GM18870 (cell line): ENCODE measurements around the gene KIF24.
"Not testable (repeated sequence)": the region's sequence is repeated elsewhere in the genome, so short reads cannot be mapped to it uniquely, and the experiment has no call there.

ENCODE experiments used
- ATAC-seq: cut with Tn5 transposase; IDR thresholded peaks from one replicate; pipeline ENCODE4 v1.9.1; 2021; ENCODE audit warnings: moderate library complexity; ENCODE audit not compliant: unreplicated experiment

Gene KIF24

DNA sequence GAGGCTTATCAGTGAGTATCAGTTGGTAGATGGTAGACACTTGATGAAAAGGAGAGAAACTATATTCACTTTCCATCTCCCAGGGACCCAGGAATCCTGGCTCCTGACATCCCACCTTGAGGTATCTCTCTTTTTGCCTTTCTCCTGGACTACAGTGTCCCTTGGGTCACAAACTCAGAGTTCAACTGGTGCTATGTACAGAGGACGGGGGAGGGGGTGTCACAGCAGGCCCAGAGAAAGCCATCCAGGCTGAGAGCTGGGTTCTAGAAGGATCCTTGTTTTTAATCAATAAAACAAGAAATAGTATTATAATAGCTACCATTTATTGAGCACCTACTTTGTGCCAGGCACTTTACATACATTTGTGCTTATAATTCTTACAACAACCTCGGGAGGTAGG, 37.3 kb upstream of the KIF24 start:
- ATAC-seq, result no peak

- ATAC-seq, result no peak
Measured at GRCh38 chr9:34365282-34365681, 36.2 kb upstream of the KIF24 start.

DNA sequence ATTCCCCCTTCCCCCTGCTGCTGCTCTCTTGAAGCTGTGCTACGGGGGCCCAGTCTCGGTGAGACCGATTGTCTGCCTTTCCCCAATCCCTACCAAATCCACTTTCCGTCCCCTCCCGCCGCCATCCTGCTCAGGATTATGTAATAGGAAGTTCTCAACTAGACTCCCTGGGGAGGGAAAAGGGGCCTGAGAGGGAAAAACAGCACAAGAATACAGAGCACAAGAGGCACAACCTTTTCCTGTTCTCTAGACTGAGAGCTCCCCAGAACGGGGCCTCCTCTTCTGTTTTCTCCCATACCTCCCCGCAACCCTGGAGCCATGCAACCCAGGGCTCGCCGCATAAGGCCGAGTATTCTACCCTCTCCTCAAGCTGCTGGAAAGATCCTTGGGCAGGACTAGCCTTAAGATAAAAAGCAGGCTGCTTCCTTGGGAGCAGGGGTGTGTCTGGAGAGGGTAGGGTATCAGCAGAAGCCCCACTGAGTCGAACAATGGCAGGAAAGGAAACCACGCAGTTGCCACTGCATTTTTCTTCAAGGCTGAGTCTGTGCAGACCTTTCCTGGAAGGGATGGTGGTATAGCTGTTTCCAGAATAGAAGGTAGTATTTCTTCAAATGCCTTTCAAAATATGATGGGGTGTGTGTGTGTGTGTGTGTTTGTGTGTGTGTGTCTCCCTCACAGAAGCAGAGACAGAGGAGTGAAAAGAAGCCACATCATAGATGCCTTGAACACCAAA, 34.7 kb upstream of the KIF24 start:
- ATAC-seq, result no peak

- no peak for ATAC-seq
Measured at GRCh38 chr9:34362614-34363214, 33.6 kb upstream of the KIF24 start.

DNA sequence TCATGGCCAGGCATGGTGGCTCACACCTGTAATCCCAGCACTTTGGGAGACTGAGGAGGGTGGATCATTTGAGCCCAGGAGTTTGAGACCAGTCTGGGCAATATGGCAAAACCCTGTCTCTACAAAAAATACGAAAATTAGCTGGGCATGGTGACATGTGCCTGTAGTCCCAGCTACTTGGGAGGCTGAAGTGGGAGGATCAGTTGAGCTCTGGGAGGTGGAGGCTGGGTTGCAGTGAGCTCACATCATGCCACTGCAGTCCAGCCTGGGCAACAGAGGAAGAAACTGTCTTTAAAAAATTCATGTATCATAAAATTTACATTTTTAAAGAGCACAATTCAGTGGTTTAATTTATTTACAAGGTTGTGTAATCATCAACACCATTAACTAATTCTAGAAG, 23.9 kb upstream of the KIF24 start:
- ATAC-seq, result not testable (repeated sequence)

- ATAC-seq, result not testable (repeated sequence)
Measured at GRCh38 chr9:34352122-34352652, 23.1 kb upstream of the KIF24 start.

DNA sequence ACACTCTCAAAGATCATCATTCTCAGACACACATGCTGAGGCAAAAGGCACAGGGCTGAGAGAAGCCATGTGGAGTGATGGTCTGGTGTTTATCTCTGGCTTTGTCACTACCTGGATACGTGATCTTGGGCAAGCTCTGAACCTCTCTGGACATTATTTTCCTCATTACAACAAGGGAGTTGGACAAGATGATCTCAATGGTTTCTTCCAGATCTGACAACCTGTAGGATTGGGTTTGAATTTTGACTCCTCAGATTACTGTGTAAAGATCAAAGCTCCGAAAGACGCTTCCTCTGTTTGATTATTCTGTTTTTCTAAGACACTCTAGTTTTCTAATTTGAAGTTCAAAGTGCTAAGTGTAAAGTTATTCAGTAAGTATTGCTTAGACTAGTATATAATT, 20.3 kb upstream of the KIF24 start:
- ATAC-seq, result no peak

GRCh38 chr9:34347800-34348158, 18.7 kb upstream of the KIF24 start:
- ATAC-seq, result no peak

GRCh38 chr9:34346873-34347799, 18.1 kb upstream of the KIF24 start:
- ATAC-seq, result no peak

GRCh38 chr9:34343605-34344004, 14.5 kb upstream of the KIF24 start:
- ATAC-seq, result no peak

GRCh38 chr9:34343090-34343489, 14.0 kb upstream of the KIF24 start:
- no peak for ATAC-seq

GRCh38 chr9:34341659-34342295, 12.7 kb upstream of the KIF24 start:
- ATAC-seq, result no peak

GRCh38 chr9:34338665-34339385, 9.8 kb upstream of the KIF24 start:
- no peak for ATAC-seq

GRCh38 chr9:34338079-34338478, 9.0 kb upstream of the KIF24 start:
- ATAC-seq, result not testable (repeated sequence)

DNA sequence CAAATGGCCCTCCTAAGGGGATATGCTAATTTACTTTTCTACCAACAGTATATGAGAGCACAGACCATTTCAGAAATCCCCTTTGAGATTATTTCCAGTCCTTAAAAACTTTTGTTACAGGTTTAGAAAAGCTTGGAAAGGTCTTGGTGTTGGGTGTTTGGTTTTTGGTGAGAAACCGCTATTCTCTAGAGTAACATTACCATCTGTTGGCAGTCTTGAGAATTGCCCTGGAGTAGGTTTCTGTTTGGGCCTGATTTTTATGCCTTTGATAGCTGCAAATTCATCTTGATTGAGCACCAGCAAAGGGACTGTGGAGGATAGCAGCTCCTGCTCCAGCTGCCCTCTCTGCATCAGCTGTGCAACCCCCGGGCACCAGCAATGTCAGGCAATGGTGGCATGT, 8.3 kb upstream of the KIF24 start:
- ATAC-seq, result no peak

- no peak for ATAC-seq
Measured at GRCh38 chr9:34335376-34335775, 6.3 kb upstream of the KIF24 start.

DNA sequence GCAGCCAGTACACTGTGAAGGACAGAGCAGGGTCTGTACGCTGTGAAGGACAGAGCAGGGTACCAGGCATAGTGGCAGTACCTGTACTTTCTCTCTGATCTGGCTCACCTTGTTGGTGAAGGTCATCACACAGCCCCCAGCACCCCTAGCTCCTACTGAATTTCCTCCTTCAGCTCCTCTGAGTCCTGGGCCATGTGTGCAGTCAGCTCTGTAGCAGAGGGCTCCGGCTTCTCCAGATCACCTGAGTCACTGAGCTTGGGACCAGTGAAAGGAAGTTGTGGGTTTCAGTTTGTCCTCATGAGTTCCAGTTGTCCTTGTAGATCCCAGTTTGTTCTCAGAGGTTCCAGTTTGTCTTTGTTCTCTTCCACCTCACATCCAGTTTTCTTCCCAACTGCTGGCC, 5.8 kb upstream of the KIF24 start:
- no peak for ATAC-seq

GRCh38 chr9:34334337-34334824, 5.3 kb upstream of the KIF24 start:
- no peak for ATAC-seq

DNA sequence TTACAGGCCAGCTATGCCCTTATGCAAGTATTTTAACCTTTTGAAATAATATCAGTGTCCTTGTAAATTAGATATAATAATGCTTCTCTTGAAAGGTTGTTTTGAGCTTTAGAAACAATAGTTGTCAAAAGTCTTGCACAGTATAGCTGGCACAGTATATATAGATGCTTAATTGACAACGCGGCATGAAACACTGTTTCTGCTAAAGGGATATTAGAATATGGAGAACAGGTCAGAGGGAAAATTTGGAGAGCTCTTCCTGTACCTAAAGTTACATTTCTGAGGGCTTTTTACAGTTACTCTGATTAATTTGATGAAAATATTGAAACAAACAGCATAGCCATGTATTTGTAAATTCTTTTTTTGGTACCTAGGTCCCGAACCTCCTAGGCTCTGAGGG, 4.8 kb upstream of the KIF24 start:
- ATAC-seq, result no peak
